ENCODE data around the gene PPP1R14C. TPM values are rescaled to one million over a fixed set of nuclear protein-coding genes. Genes with fewer than 3 reads are reported as not detected.
A peak's percentile ranks its signal among the peaks of the same experiment; 100 is the strongest.

PPP1R14C gene
- polyA plus RNA-seq, 1 donor (not counting 4 experiments of a cell fraction or from before 2014, with no cell fraction given) = 50.6 TPM

DNA sequence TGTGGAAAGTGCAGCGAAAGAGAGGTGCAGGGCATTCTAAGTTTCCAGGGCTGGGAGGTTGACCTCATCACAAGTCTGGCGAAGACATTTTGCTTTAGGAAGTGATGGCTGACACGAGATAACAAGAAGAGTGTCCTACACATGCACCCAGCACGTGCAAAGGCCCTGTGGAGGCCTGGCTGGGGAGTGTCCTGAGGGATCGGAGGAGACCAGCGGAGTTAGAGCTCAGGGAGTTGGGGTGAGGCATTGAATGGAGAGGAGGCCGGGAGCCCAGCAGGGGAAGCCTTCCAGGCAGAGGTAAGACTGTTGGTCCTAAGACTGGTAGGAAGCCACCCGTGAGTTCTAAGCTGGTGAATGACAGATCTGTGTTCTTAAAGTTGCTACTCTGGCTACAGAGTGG is 58.4 kb downstream of the PPP1R14C start:
- no peaks in the 10 kb centered on the region for H3K27me3 ChIP-seq (ENCODE audit: control insufficient read depth, extremely low read depth, insufficient read depth, low read length)
- H3K4me3 ChIP-seq (ENCODE audit: control insufficient read depth in 2 of 3, extremely low read depth in 1 of 3, insufficient read depth in 2 of 3, low read depth in 1 of 3, low read length in 3 of 3) = no peak overlapping the region
- no peak for TF ChIP-seq CTCF (optimal IDR thresholded peaks at IDR 0.05 in 1 of 3, IDR thresholded peaks at IDR 0.05 in 1 of 3, conservative IDR thresholded peaks at IDR 0.05 in 1 of 3; ENCODE audit: extremely low read depth in 1 of 3, insufficient read depth in 2 of 3, low read length in 3 of 3)
- no peak for TF ChIP-seq EZH2 (IDR thresholded peaks at IDR 0.05; ENCODE audit: low read length)
- no peaks in the 10 kb centered on the region for H3K9me3 ChIP-seq (ENCODE audit: control insufficient read depth, low read depth, low read length)
- peaks cover 40% of the 10 kb centered on the region for H3K4me1 ChIP-seq (ENCODE audit: control insufficient read depth, extremely low read depth, insufficient read depth, low read length)
- peaks cover 68% of the 10 kb centered on the region for H3K79me2 ChIP-seq (ENCODE audit: control insufficient read depth, insufficient read depth, low read length)
- no peaks in the 10 kb centered on the region for H3K36me3 ChIP-seq (ENCODE audit: control insufficient read depth in 2 of 2, extremely low read depth in 1 of 2, insufficient read depth in 2 of 2, low read length in 2 of 2)
- FAIRE-seq (no peak), DNase-seq (ENCODE audit: low read depth, low spot score) (no peak)
- no peaks in the 10 kb centered on the region for H3K9me1 ChIP-seq (ENCODE audit: control insufficient read depth, extremely low read depth, insufficient read depth, low read length)
- H3K27ac ChIP-seq (ENCODE audit: control insufficient read depth, insufficient read depth, low read length) = no peak overlapping the region
- H3K9ac ChIP-seq (ENCODE audit: control insufficient read depth, extremely low read depth, insufficient read depth, low read length) = no peak overlapping the region
- no peak overlapping the region for H3K4me2 ChIP-seq (ENCODE audit: control insufficient read depth, extremely low read depth, insufficient read depth, low read depth, low read length)
- dilution Hi-C loops (cut with MboI; ENCODE audit: extremely low pct_ligation_motif_present, low sequenced_read_pairs) = no loop called here
- no peaks in the 10 kb centered on the region for H4K20me1 ChIP-seq (ENCODE audit: control insufficient read depth, extremely low read depth, insufficient read depth, low read length)
- H2AFZ ChIP-seq (ENCODE audit: control insufficient read depth, low read length) = no peak overlapping the region

DNA sequence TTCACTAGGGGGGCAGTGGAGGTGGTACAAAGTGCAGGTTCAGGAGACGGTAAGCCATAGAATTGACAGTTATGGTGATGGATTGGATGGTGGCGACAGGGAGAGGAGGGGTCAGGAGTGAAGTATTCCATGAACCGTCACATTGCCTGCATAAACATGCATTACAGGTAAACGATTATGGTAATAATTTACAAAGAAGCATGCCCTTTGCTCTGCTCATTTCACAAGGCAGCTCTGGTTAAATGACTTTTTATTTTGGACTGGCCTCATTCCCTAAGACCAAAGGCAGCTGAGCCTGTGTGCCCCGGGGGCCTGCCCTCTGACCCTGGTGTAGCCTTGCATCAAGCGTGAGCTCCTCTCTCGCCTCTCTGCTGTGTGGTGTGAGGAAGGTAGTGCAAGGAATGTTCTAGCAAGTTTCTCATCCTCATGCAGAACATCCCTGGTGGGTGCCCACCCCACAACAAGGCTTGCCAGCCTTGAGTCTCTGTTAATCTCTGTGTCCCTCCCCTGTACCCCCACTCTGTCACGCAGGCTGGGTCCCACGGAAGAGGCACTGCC is 59.0 kb downstream of the PPP1R14C start:
- H3K9ac ChIP-seq (ENCODE audit: control insufficient read depth, extremely low read depth, insufficient read depth, low read length) = no peak overlapping the region
- FAIRE-seq (no peak), DNase-seq (ENCODE audit: low read depth, low spot score) (no peak)
- TF ChIP-seq EZH2 (IDR thresholded peaks at IDR 0.05; ENCODE audit: low read length) (no peak), CTCF (optimal IDR thresholded peaks at IDR 0.05 in 1 of 3, IDR thresholded peaks at IDR 0.05 in 1 of 3, conservative IDR thresholded peaks at IDR 0.05 in 1 of 3; ENCODE audit: extremely low read depth in 1 of 3, insufficient read depth in 2 of 3, low read length in 3 of 3) (no peak)
- no peaks in the 10 kb centered on the region for H3K9me3 ChIP-seq (ENCODE audit: control insufficient read depth, low read depth, low read length)
- H3K79me2 ChIP-seq (ENCODE audit: control insufficient read depth, insufficient read depth, low read length) = peaks cover 71% of the 10 kb centered on the region
- peaks cover 34% of the 10 kb centered on the region for H3K4me1 ChIP-seq (ENCODE audit: control insufficient read depth, extremely low read depth, insufficient read depth, low read length)
- H3K27me3 ChIP-seq (ENCODE audit: control insufficient read depth, extremely low read depth, insufficient read depth, low read length) = no peaks in the 10 kb centered on the region
- H3K4me3 ChIP-seq (ENCODE audit: control insufficient read depth in 2 of 3, extremely low read depth in 1 of 3, insufficient read depth in 2 of 3, low read depth in 1 of 3, low read length in 3 of 3) = no peak overlapping the region
- no peak overlapping the region for H2AFZ ChIP-seq (ENCODE audit: control insufficient read depth, low read length)
- no peaks in the 10 kb centered on the region for H3K36me3 ChIP-seq (ENCODE audit: control insufficient read depth in 2 of 2, extremely low read depth in 1 of 2, insufficient read depth in 2 of 2, low read length in 2 of 2)
- no peaks in the 10 kb centered on the region for H3K9me1 ChIP-seq (ENCODE audit: control insufficient read depth, extremely low read depth, insufficient read depth, low read length)
- no peaks in the 10 kb centered on the region for H4K20me1 ChIP-seq (ENCODE audit: control insufficient read depth, extremely low read depth, insufficient read depth, low read length)
- no peak overlapping the region for H3K4me2 ChIP-seq (ENCODE audit: control insufficient read depth, extremely low read depth, insufficient read depth, low read depth, low read length)
- dilution Hi-C loops (cut with MboI; ENCODE audit: extremely low pct_ligation_motif_present, low sequenced_read_pairs) = no loop called here
- H3K27ac ChIP-seq (ENCODE audit: control insufficient read depth, insufficient read depth, low read length) = peak overlapping the region; percentile 41

Measured in keratinocyte (primary cell).